Gastrocnemius medialis (tissue), 4 donors: ENCODE results near the gene SMNDC1.

Experiments
- POLR2A ChIP-seq, 2 donors: fragments of 450-650 bp; IDR thresholded peaks; one replicate each; pipeline ENCODE4 v1.6.1; 2017; ENCODE audit warnings: antibody characterized with exemption in 2 of 2, mild to moderate bottlenecking in 2 of 2, moderate library complexity in 2 of 2
- TF ChIP-seq, protein P1 (sequence below), 5 experiments: fragments of 450-650 bp in 3 of 5; fragments of 200-600 bp in 2 of 5; sonication (generic) in 2 of 5; IDR thresholded peaks in 4 of 5; conservative IDR thresholded peaks in 1 of 5; 1 replicate in 4 of 5; 2 replicates in 1 of 5; pipeline ENCODE4 v1.5.1; 2016 to 2019; ENCODE audit warnings: antibody characterized with exemption in 5 of 5, mild to moderate bottlenecking in 3 of 5, moderate library complexity in 3 of 5

DNA sequence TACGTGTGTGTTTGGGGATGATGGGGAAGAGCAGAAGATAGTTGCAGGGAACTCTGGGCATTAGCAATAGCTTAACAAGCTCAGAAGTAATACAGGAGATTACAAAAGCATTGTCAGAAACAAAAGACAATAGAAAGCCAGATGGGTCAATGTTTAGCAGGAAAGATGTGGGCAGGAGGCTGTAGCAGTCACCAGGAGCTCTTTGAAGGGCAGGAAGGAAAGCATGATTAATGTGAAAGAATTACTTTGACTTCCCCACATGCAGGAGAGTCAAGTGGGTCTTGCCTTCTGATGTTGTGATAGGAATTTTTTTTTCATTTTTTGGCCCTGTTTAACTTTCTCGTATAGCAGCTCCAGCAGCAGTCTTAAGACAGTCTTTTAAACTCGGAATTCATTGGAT is 6.0 kb upstream of the SMNDC1 start:
- TF ChIP-seq, protein P1, sequence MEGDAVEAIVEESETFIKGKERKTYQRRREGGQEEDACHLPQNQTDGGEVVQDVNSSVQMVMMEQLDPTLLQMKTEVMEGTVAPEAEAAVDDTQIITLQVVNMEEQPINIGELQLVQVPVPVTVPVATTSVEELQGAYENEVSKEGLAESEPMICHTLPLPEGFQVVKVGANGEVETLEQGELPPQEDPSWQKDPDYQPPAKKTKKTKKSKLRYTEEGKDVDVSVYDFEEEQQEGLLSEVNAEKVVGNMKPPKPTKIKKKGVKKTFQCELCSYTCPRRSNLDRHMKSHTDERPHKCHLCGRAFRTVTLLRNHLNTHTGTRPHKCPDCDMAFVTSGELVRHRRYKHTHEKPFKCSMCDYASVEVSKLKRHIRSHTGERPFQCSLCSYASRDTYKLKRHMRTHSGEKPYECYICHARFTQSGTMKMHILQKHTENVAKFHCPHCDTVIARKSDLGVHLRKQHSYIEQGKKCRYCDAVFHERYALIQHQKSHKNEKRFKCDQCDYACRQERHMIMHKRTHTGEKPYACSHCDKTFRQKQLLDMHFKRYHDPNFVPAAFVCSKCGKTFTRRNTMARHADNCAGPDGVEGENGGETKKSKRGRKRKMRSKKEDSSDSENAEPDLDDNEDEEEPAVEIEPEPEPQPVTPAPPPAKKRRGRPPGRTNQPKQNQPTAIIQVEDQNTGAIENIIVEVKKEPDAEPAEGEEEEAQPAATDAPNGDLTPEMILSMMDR (IDR thresholded peaks at IDR 0.05 in 4 of 5, conservative IDR thresholded peaks at IDR 0.05 in 1 of 5), result no peak
- TF ChIP-seq POLR2A (IDR thresholded peaks at IDR 0.05), result no peak
